ENCODE measurements around the gene PLK3. TPM values are rescaled to one million over a fixed set of nuclear protein-coding genes. Genes with fewer than 3 reads are reported as not detected.
"Not testable (repeated sequence)": the region's sequence is repeated elsewhere in the genome, so short reads cannot be mapped to it uniquely, and the experiment has no call there.

PLK3 gene
- total RNA-seq, 1 donor from 2014 or later, result 6.8 TPM

- Histone ChIP-seq H3K4me1 (ENCODE audit: control insufficient read depth in 3 of 3, insufficient read depth in 3 of 3, low read length in 3 of 3) (peaks cover 58 to 83% (median 80%) of the 10 kb centered on the region in 3 donors), H3K27ac (ENCODE audit: low read depth, low read length) (peak overlapping the region; percentile 98)
Observed at GRCh38 chr1:44808938-44809917, 9.1 kb downstream of the PLK3 start.

GRCh38 chr1:44810101-44810761 is 10.1 kb downstream of the PLK3 start:
- Histone ChIP-seq H3K27me3 (ENCODE audit: control insufficient read depth in 3 of 3, insufficient read depth in 3 of 3, low read length in 3 of 3) (no peaks in the 10 kb centered on the region), H3K27ac (ENCODE audit: low read depth, low read length) (peak overlapping the region; percentile 98), H3K9me3 (ENCODE audit: control insufficient read depth in 3 of 3, low read length in 3 of 3) (no peaks in the 10 kb centered on the region), H3K4me1 (ENCODE audit: control insufficient read depth in 3 of 3, insufficient read depth in 3 of 3, low read length in 3 of 3) (peaks cover 56 to 82% (median 75%) of the 10 kb centered on the region in 3 donors), H3K9ac (ENCODE audit: low read depth in 1 of 3, low read length in 3 of 3) (peak overlapping the region in 1 of 3 donors; percentile 85), H3K4me3 (ENCODE audit: low read length in 3 of 3) (peak overlapping the region in 1 of 3 donors; percentile 22), H3K36me3 (ENCODE audit: control insufficient read depth in 3 of 3, insufficient read depth in 3 of 3, low read length in 3 of 3) (peaks cover 6 to 13% (median 7%) of the 10 kb centered on the region in 3 donors)

More at GRCh38 chr1:44808938-44809917, 9.1 kb downstream of the PLK3 start:
- Histone ChIP-seq H3K9ac (ENCODE audit: low read depth in 1 of 3, low read length in 3 of 3) (peak overlapping the region; percentile 63 to 85 (median 69)), H3K27me3 (ENCODE audit: control insufficient read depth in 3 of 3, insufficient read depth in 3 of 3, low read length in 3 of 3) (no peaks in the 10 kb centered on the region), H3K4me3 (ENCODE audit: low read length in 3 of 3) (peak overlapping the region; percentile 54 to 61 (median 61)), H3K36me3 (ENCODE audit: control insufficient read depth in 3 of 3, insufficient read depth in 3 of 3, low read length in 3 of 3) (peaks cover 11 to 16% (median 15%) of the 10 kb centered on the region in 3 donors), H3K9me3 (ENCODE audit: control insufficient read depth in 3 of 3, low read length in 3 of 3) (no peaks in the 10 kb centered on the region)

GRCh38 chr1:44810762-44811105 is 10.6 kb downstream of the PLK3 start:
- Histone ChIP-seq H3K9ac (ENCODE audit: low read depth in 1 of 3, low read length in 3 of 3) (peak overlapping the region in 1 of 3 donors; percentile 3), H3K27ac (ENCODE audit: low read depth, low read length) (peak overlapping the region; percentile 98), H3K4me1 (ENCODE audit: control insufficient read depth in 3 of 3, insufficient read depth in 3 of 3, low read length in 3 of 3) (peaks cover 55 to 78% (median 70%) of the 10 kb centered on the region in 3 donors)
- H3K9me3 ChIP-seq (ENCODE audit: control insufficient read depth in 3 of 3, low read length in 3 of 3); H3K27me3 ChIP-seq (ENCODE audit: control insufficient read depth in 3 of 3, insufficient read depth in 3 of 3, low read length in 3 of 3); H3K4me3 ChIP-seq (ENCODE audit: low read length in 3 of 3); H3K36me3 ChIP-seq (ENCODE audit: control insufficient read depth in 3 of 3, insufficient read depth in 3 of 3, low read length in 3 of 3): not testable (repeated sequence)

- H3K9ac ChIP-seq (ENCODE audit: low read depth in 1 of 3, low read length in 3 of 3), result no peak overlapping the region
Observed at GRCh38 chr1:44811234-44811633, 11.1 kb downstream of the PLK3 start.

GRCh38 chr1:44812822-44813543 is 12.8 kb downstream of the PLK3 start:
- Histone ChIP-seq H3K27ac (ENCODE audit: low read depth, low read length) (peak overlapping the region; percentile 71), H3K27me3 (ENCODE audit: control insufficient read depth in 3 of 3, insufficient read depth in 3 of 3, low read length in 3 of 3) (no peaks in the 10 kb centered on the region), H3K4me1 (ENCODE audit: control insufficient read depth in 3 of 3, insufficient read depth in 3 of 3, low read length in 3 of 3) (peaks cover 38 to 55% (median 49%) of the 10 kb centered on the region in 3 donors), H3K36me3 (ENCODE audit: control insufficient read depth in 3 of 3, insufficient read depth in 3 of 3, low read length in 3 of 3) (peaks cover 0 to 5% (median 2%) of the 10 kb centered on the region in 3 donors), H3K9ac (ENCODE audit: low read depth in 1 of 3, low read length in 3 of 3) (peak overlapping the region; percentile 76 to 87 (median 81)), H3K4me3 (ENCODE audit: low read length in 3 of 3) (peak overlapping the region; percentile 80 to 84 (median 81)), H3K9me3 (ENCODE audit: control insufficient read depth in 3 of 3, low read length in 3 of 3) (no peaks in the 10 kb centered on the region)

More at GRCh38 chr1:44811234-44811633, 11.1 kb downstream of the PLK3 start:
- H3K9me3 ChIP-seq (ENCODE audit: control insufficient read depth in 3 of 3, low read length in 3 of 3), result no peaks in the 10 kb centered on the region
- H3K27me3 ChIP-seq (ENCODE audit: control insufficient read depth in 3 of 3, insufficient read depth in 3 of 3, low read length in 3 of 3), result no peaks in the 10 kb centered on the region
- H3K27ac ChIP-seq (ENCODE audit: low read depth, low read length), result peak overlapping the region; percentile 98
- peaks cover 0 to 8% (median 2%) of the 10 kb centered on the region in 3 donors for H3K36me3 ChIP-seq (ENCODE audit: control insufficient read depth in 3 of 3, insufficient read depth in 3 of 3, low read length in 3 of 3)
- H3K4me3 ChIP-seq (ENCODE audit: low read length in 3 of 3), result no peak overlapping the region
- H3K4me1 ChIP-seq (ENCODE audit: control insufficient read depth in 3 of 3, insufficient read depth in 3 of 3, low read length in 3 of 3), result peaks cover 55 to 73% (median 67%) of the 10 kb centered on the region in 3 donors

GRCh38 chr1:44815926-44816325 is 15.7 kb downstream of the PLK3 start:
- not testable (repeated sequence) for H3K27me3 ChIP-seq (ENCODE audit: control insufficient read depth in 3 of 3, insufficient read depth in 3 of 3, low read length in 3 of 3); H3K36me3 ChIP-seq (ENCODE audit: control insufficient read depth in 3 of 3, insufficient read depth in 3 of 3, low read length in 3 of 3); H3K4me3 ChIP-seq (ENCODE audit: low read length in 3 of 3); H3K9ac ChIP-seq (ENCODE audit: low read depth in 1 of 3, low read length in 3 of 3); H3K9me3 ChIP-seq (ENCODE audit: control insufficient read depth in 3 of 3, low read length in 3 of 3); H3K27ac ChIP-seq (ENCODE audit: low read depth, low read length)
- peaks cover 18 to 37% (median 28%) of the 10 kb centered on the region in 3 donors for H3K4me1 ChIP-seq (ENCODE audit: control insufficient read depth in 3 of 3, insufficient read depth in 3 of 3, low read length in 3 of 3)

- Histone ChIP-seq H3K4me1 (ENCODE audit: control insufficient read depth in 3 of 3, insufficient read depth in 3 of 3, low read length in 3 of 3) (peaks cover 17 to 31% (median 17%) of the 10 kb centered on the region in 3 donors), H3K9me3 (ENCODE audit: control insufficient read depth in 3 of 3, low read length in 3 of 3) (no peaks in the 10 kb centered on the region), H3K27ac (ENCODE audit: low read depth, low read length) (no peak overlapping the region), H3K4me3 (ENCODE audit: low read length in 3 of 3) (no peak overlapping the region), H3K27me3 (ENCODE audit: control insufficient read depth in 3 of 3, insufficient read depth in 3 of 3, low read length in 3 of 3) (no peaks in the 10 kb centered on the region), H3K36me3 (ENCODE audit: control insufficient read depth in 3 of 3, insufficient read depth in 3 of 3, low read length in 3 of 3) (peaks cover 0 to 3% (median 2%) of the 10 kb centered on the region in 3 donors), H3K9ac (ENCODE audit: low read depth in 1 of 3, low read length in 3 of 3) (no peak overlapping the region)
Observed at GRCh38 chr1:44817307-44817706, 17.1 kb downstream of the PLK3 start.

GRCh38 chr1:44817771-44818495 is 17.8 kb downstream of the PLK3 start:
- peaks cover 0 to 3% (median 2%) of the 10 kb centered on the region in 3 donors for H3K36me3 ChIP-seq (ENCODE audit: control insufficient read depth in 3 of 3, insufficient read depth in 3 of 3, low read length in 3 of 3)
- H3K4me1 ChIP-seq (ENCODE audit: control insufficient read depth in 3 of 3, insufficient read depth in 3 of 3, low read length in 3 of 3), result peaks cover 13 to 25% (median 14%) of the 10 kb centered on the region in 3 donors
- H3K4me3 ChIP-seq (ENCODE audit: low read length in 3 of 3), result no peak overlapping the region
- H3K27ac ChIP-seq (ENCODE audit: low read depth, low read length), result no peak overlapping the region
- no peaks in the 10 kb centered on the region for H3K27me3 ChIP-seq (ENCODE audit: control insufficient read depth in 3 of 3, insufficient read depth in 3 of 3, low read length in 3 of 3)
- no peak overlapping the region for H3K9ac ChIP-seq (ENCODE audit: low read depth in 1 of 3, low read length in 3 of 3)
- no peaks in the 10 kb centered on the region for H3K9me3 ChIP-seq (ENCODE audit: control insufficient read depth in 3 of 3, low read length in 3 of 3)

- peaks cover 0 to 2% (median 2%) of the 10 kb centered on the region in 3 donors for H3K36me3 ChIP-seq (ENCODE audit: control insufficient read depth in 3 of 3, insufficient read depth in 3 of 3, low read length in 3 of 3)
- H3K4me3 ChIP-seq (ENCODE audit: low read length in 3 of 3), result peak overlapping the region; percentile 67 to 90 (median 73)
Observed at GRCh38 chr1:44819196-44819607, 19.0 kb downstream of the PLK3 start.

More at GRCh38 chr1:44819196-44819607, 19.0 kb downstream of the PLK3 start:
- no peaks in the 10 kb centered on the region for H3K9me3 ChIP-seq (ENCODE audit: control insufficient read depth in 3 of 3, low read length in 3 of 3)
- H3K4me1 ChIP-seq (ENCODE audit: control insufficient read depth in 3 of 3, insufficient read depth in 3 of 3, low read length in 3 of 3), result peaks cover 7 to 15% (median 13%) of the 10 kb centered on the region in 3 donors
- H3K27ac ChIP-seq (ENCODE audit: low read depth, low read length), result peak overlapping the region; percentile 89
- H3K27me3 ChIP-seq (ENCODE audit: control insufficient read depth in 3 of 3, insufficient read depth in 3 of 3, low read length in 3 of 3), result no peaks in the 10 kb centered on the region
- peak overlapping the region; percentile 74 to 100 (median 87) for H3K9ac ChIP-seq (ENCODE audit: low read depth in 1 of 3, low read length in 3 of 3)
